ENCODE data around the gene CDH12.

The CDH12 gene

DNA sequence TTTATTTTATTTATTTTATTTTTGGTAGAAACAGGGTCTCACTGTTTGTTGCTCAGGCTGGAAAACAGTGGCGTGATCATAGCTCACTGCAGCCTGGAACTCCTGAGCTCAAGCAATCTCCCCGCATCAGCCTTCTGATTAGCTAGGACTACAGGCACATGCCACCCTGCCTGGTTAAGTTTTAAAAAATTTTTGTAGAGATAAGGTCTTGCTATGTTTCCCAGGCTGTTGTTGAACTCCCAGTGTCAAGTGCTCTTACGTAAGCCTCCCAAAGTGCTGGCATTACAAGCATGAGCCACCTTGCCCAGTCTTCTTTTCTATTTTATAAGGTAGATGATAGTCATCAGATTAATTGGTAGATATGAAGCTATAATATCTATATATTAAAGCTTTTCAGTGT is 382.7 kb downstream of the CDH12 start:
- H3K27me3 ChIP-seq, result no peaks in the 10 kb centered on the region
- H3K4me3 ChIP-seq (ENCODE audit: low read depth in 1 of 2, low read length in 1 of 2), result no peak overlapping the region
- no peaks in the 10 kb centered on the region for H3K4me1 ChIP-seq (ENCODE audit: control insufficient read depth in 1 of 2, insufficient read depth in 1 of 2, low read depth in 1 of 2, low read length in 1 of 2)
- H3K36me3 ChIP-seq, result no peaks in the 10 kb centered on the region
- TF ChIP-seq, protein P1, sequence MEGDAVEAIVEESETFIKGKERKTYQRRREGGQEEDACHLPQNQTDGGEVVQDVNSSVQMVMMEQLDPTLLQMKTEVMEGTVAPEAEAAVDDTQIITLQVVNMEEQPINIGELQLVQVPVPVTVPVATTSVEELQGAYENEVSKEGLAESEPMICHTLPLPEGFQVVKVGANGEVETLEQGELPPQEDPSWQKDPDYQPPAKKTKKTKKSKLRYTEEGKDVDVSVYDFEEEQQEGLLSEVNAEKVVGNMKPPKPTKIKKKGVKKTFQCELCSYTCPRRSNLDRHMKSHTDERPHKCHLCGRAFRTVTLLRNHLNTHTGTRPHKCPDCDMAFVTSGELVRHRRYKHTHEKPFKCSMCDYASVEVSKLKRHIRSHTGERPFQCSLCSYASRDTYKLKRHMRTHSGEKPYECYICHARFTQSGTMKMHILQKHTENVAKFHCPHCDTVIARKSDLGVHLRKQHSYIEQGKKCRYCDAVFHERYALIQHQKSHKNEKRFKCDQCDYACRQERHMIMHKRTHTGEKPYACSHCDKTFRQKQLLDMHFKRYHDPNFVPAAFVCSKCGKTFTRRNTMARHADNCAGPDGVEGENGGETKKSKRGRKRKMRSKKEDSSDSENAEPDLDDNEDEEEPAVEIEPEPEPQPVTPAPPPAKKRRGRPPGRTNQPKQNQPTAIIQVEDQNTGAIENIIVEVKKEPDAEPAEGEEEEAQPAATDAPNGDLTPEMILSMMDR (IDR thresholded peaks at IDR 0.05), result no peak
- no peak overlapping the region for H3K27ac ChIP-seq
- no peaks in the 10 kb centered on the region for H3K9me3 ChIP-seq

DNA sequence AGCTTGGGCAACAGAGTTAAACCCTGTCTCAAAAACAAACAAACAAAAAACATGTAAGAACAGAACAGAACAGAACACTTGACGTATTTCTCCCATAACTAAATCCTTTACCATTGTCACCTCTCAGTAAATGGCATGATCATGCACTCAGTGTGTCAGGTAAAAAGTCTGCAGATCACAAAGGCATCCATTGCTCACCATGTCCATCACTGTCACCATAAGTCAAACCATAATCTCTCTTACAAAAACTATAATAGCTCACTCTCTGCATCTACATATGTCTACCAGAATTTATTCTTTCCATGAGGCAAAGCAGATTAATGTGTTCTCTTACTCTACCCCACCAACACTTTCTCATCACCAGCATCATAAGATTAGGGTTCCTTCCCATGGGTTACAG is 387.5 kb downstream of the CDH12 start:
- no peaks in the 10 kb centered on the region for H3K36me3 ChIP-seq
- H3K27me3 ChIP-seq, result no peaks in the 10 kb centered on the region
- no peaks in the 10 kb centered on the region for H3K9me3 ChIP-seq
- H3K4me3 ChIP-seq (ENCODE audit: low read depth in 1 of 2, low read length in 1 of 2), result no peak overlapping the region
- TF ChIP-seq, protein P1 (IDR thresholded peaks at IDR 0.05), result no peak
- no peak overlapping the region for H3K27ac ChIP-seq
- H3K4me1 ChIP-seq (ENCODE audit: control insufficient read depth in 1 of 2, insufficient read depth in 1 of 2, low read depth in 1 of 2, low read length in 1 of 2), result no peaks in the 10 kb centered on the region

DNA sequence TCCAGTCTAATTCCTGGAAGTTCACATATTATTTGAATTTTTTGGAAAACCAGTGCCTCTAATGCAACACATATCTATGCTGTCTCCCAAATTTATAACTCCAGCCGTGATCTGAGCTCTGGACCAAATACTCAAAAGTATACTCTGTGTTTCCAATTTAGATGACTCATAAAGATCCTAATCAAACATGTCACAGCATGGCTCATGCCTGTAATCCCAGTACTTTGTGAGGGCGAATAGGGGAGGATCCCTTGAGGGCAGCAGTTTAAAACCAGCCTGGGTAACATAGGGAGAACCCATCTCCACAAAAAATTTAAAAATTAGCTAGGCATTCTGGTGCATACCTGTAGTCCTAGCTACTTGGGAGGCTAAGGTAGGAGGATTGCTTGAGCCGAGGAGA is 388.0 kb downstream of the CDH12 start:
- no peak overlapping the region for H3K4me3 ChIP-seq (ENCODE audit: low read depth in 1 of 2, low read length in 1 of 2)
- no peaks in the 10 kb centered on the region for H3K27me3 ChIP-seq
- no peak overlapping the region for H3K27ac ChIP-seq
- no peaks in the 10 kb centered on the region for H3K4me1 ChIP-seq (ENCODE audit: control insufficient read depth in 1 of 2, insufficient read depth in 1 of 2, low read depth in 1 of 2, low read length in 1 of 2)
- H3K36me3 ChIP-seq, result no peaks in the 10 kb centered on the region
- no peaks in the 10 kb centered on the region for H3K9me3 ChIP-seq
- TF ChIP-seq, protein P1 (IDR thresholded peaks at IDR 0.05), result no peak

DNA sequence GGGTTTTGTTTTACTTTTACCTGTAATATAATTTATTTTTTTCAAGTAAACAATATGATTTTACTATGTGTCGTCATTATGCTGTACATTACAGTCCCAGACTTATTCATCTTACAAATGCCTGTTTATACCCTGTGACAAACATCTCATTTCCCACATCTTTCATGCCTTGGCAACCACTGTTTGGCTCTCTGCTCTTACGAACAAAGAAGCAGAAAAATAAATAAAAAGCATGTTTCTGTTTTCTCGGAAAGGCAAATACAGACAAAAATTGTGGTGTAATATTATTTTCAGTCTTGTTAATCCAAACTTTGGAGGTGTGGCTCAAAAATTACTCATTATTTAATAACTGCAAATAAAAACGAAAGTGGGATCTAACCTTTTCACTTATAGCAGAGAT is 393.0 kb downstream of the CDH12 start:
- no peaks in the 10 kb centered on the region for H3K36me3 ChIP-seq
- H3K9me3 ChIP-seq, result no peaks in the 10 kb centered on the region
- TF ChIP-seq, protein P1 (IDR thresholded peaks at IDR 0.05), result no peak
- H3K27me3 ChIP-seq, result no peaks in the 10 kb centered on the region
- no peaks in the 10 kb centered on the region for H3K4me1 ChIP-seq (ENCODE audit: control insufficient read depth in 1 of 2, insufficient read depth in 1 of 2, low read depth in 1 of 2, low read length in 1 of 2)
- H3K27ac ChIP-seq, result no peak overlapping the region
- H3K4me3 ChIP-seq (ENCODE audit: low read depth in 1 of 2, low read length in 1 of 2), result no peak overlapping the region

DNA sequence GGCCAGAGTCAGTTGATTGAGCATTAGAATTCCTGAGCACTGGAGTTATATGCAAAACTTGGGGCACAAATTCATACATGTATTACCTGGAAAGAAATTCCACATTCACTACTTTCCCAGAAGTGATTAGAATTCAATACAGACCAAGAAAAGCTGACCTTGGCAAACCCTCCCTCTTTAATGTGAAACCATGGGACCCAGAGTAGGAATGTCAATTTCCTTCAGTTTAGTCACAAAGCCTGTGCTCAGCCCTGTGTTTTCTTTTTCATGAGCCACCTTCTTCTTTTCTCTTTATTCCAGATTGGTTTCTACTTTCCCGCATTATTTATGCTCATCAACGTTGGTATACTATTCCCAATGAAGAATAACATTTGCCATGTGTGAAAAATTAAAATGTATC is 420.2 kb downstream of the CDH12 start:
- Histone ChIP-seq H3K4me3 (ENCODE audit: low read depth in 1 of 2, low read length in 1 of 2) (no peak overlapping the region), H3K36me3 (no peaks in the 10 kb centered on the region), H3K27me3 (no peaks in the 10 kb centered on the region), H3K4me1 (ENCODE audit: control insufficient read depth in 1 of 2, insufficient read depth in 1 of 2, low read depth in 1 of 2, low read length in 1 of 2) (no peaks in the 10 kb centered on the region), H3K27ac (no peak overlapping the region), H3K9me3 (no peaks in the 10 kb centered on the region)
- TF ChIP-seq, protein P1 (IDR thresholded peaks at IDR 0.05), result no peak

DNA sequence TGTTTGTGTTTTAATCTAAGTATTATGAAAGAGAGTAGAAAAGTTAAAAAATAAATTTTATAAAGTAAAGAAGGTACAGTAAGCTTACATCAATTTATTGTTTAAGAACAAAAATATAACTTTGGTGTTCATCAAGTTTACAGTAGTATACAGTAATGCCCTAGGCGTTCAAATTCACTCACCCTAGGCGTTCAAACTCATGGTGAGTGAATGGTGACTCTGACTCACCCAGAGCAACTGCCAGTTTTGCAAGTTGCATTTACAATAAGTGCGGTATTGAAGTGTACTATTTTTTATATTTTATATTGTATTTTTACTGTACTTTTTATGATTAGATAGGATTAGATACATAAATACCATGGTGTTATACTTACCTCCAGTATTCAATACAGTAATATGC is 421.3 kb downstream of the CDH12 start:
- TF ChIP-seq, protein P1 (IDR thresholded peaks at IDR 0.05), result no peak
- H3K9me3 ChIP-seq, result no peaks in the 10 kb centered on the region
- no peaks in the 10 kb centered on the region for H3K27me3 ChIP-seq
- H3K4me3 ChIP-seq (ENCODE audit: low read depth in 1 of 2, low read length in 1 of 2), result no peak overlapping the region
- no peaks in the 10 kb centered on the region for H3K4me1 ChIP-seq (ENCODE audit: control insufficient read depth in 1 of 2, insufficient read depth in 1 of 2, low read depth in 1 of 2, low read length in 1 of 2)
- no peaks in the 10 kb centered on the region for H3K36me3 ChIP-seq
- H3K27ac ChIP-seq, result no peak overlapping the region

Measured in neutrophil (primary cell).